Measurements from ENCODE around the gene ADAMTS4.
A peak's percentile ranks its signal among the peaks of the same experiment; 100 is the strongest.

ADAMTS4 gene

DNA sequence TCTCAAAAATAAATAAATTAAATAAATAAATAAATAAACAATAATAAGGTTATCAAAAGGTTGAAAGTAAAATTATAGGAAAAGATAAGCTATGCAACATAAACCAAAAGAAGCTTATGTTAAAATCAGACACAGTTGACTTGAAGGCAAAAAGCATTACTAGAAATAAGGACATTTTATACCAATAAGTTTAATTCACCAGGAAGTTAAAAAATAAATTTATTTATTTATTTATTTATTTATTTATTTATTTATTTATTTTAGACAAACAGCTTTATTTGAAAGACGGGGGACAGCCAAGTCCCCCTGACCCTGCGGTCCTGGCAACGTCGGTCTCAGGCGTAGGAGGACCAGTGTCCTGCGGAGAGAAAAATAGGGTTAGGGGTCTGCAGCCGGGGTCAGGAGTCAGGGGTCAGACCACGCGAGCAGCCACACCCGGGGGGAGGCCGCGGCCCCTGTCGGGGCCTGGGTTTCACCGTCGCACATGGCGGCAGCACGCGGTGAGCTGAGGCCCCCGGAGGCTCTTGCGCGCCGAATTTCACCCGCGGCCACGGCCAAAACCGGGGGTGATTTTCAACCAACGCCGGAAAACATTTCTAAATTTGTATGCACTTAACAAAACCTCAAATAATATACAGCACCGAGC, 58.0 kb downstream of the ADAMTS4 start:
- TF ChIP-seq, protein P1, sequence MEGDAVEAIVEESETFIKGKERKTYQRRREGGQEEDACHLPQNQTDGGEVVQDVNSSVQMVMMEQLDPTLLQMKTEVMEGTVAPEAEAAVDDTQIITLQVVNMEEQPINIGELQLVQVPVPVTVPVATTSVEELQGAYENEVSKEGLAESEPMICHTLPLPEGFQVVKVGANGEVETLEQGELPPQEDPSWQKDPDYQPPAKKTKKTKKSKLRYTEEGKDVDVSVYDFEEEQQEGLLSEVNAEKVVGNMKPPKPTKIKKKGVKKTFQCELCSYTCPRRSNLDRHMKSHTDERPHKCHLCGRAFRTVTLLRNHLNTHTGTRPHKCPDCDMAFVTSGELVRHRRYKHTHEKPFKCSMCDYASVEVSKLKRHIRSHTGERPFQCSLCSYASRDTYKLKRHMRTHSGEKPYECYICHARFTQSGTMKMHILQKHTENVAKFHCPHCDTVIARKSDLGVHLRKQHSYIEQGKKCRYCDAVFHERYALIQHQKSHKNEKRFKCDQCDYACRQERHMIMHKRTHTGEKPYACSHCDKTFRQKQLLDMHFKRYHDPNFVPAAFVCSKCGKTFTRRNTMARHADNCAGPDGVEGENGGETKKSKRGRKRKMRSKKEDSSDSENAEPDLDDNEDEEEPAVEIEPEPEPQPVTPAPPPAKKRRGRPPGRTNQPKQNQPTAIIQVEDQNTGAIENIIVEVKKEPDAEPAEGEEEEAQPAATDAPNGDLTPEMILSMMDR (conservative IDR thresholded peaks at IDR 0.05), result no peak
- H3K27ac ChIP-seq, result no peak overlapping the region

DNA sequence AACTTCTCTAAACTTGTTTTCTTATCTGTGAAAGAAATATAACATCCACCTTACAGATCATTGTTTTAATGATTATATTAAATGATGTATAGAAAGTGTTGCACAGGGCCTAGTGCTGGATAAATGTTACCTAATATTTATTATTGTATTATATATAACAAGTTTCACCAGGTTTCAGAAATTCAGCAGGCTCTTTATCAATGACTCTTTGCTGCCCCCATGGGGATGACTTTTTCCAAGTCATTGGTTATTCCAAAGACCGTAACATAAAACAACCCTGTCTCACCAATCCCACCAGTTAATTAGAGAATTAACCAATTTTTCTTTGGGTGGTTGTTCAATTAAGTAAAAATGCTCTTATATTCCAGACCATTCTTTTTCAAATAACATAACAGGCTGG, 59.1 kb downstream of the ADAMTS4 start:
- H3K27ac ChIP-seq, result no peak overlapping the region
- TF ChIP-seq, protein P1 (conservative IDR thresholded peaks at IDR 0.05), result peak; percentile 73

DNA sequence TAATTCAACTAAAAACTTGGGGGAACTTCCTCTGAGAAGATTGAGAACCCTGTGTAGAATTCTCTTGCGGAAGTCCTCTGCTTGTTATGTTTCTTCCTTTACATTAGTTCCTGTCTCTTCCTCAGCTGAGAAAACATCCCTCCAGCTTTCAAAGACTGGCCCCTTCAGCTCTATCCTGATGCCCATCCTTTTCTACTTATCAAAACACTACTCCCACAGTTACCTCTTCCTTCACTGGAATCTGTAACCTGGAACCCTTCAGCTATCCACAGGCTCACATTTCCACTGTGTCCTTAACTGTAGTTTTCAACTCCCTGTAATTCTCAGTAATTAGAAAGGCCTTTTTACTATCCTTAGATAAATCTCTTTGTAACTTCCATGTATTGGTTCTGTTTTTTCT, 60.4 kb downstream of the ADAMTS4 start:
- TF ChIP-seq, protein P1 (conservative IDR thresholded peaks at IDR 0.05), result no peak
- no peak overlapping the region for H3K27ac ChIP-seq

DNA sequence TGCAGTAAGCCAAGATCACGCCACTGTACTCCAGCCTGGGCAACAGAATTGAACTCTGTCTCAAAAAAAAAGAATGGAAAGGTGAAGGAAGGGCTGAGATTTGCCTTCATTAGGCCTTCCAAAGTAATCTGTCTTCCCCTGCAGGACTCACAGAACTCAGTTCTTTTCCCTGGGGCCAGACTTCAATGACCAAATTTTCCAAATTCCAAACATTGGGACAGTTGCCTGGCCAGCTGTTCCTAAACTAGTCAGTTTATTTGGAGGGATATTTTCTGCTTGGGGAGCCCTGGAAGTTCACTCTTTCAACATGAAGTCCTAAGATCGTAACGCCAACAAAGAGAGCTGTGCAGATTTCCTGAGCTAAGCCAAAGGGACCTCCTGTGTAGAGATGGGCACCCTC, 61.0 kb downstream of the ADAMTS4 start:
- TF ChIP-seq, protein P1 (conservative IDR thresholded peaks at IDR 0.05), result no peak

More for the DNA sequence above, 61.0 kb downstream of the ADAMTS4 start:
- no peak overlapping the region for H3K27ac ChIP-seq
